NCI-H1436 (cell line): ENCODE measurements around the gene TRPC1.
A peak's percentile ranks its signal among the peaks of the same experiment; 100 is the strongest.

Experiments
- DNase-seq: peaks from one replicate; lab custom pipeline; 2025; lab: John Stamatoyannopoulos, UW

The TRPC1 gene

DNA sequence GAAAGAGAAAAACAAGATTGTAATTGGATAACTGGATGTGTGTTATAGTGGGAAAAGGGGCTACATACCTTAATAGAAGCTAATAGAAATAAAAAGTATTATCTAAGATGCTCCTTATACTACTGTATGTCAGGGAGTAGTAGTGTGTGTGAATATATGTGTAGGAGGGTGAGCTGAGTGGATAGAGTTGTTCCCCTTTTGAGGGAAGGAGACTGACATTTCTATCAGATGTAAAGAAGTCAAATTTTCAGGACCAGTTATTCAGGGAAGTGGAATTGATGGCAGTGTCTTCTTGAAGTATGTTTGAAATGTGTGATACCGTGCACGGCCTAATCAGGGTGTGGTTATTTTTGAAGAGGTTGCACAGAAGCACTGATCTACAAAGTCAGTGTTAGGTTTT, 116.0 kb downstream of the TRPC1 start:
- DNase-seq, result no peak

- DNase-seq, result peak; percentile 10
These were observed 120.6 kb downstream of the TRPC1 start for GRCh38 chr3:142844339-142844977.

- no peak for DNase-seq
These were observed 123.1 kb downstream of the TRPC1 start for GRCh38 chr3:142846779-142847577.

- DNase-seq, result no peak
These were observed 125.3 kb downstream of the TRPC1 start for GRCh38 chr3:142849148-142849547.

- no peak for DNase-seq
These were observed 126.7 kb downstream of the TRPC1 start for GRCh38 chr3:142850395-142851023.

DNA sequence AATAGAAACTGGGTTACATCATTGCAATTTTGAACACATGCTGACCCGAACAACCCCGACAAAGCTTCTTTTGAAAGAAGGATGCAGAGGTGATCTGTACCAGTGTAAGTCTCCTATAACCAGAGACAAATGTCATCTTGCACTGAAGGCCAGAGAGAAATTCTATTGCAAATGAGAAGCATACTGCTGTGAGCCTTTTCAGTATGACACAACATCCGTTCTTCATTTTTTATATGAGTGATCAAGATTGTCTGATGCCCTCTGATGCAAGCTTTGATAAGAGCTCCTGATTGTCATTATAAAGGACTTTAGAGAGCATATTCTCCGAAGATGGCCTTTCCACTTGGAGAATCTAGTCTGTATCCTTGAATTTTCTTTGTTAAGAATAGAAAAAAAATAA, 128.2 kb downstream of the TRPC1 start:
- no peak for DNase-seq

GRCh38 chr3:142853270-142854168, 129.7 kb downstream of the TRPC1 start:
- no peak for DNase-seq

GRCh38 chr3:142857056-142857455, 133.2 kb downstream of the TRPC1 start:
- peak; percentile 34 for DNase-seq
